NK-92 (cell line): Measurements from ENCODE around the gene DCHS2.
"Not testable (repeated sequence)": the region's sequence is repeated elsewhere in the genome, so short reads cannot be mapped to it uniquely, and the experiment has no call there.

Experiments
- DNase-seq: peaks from one replicate; lab custom pipeline; 2025; ENCODE audit not compliant: unreplicated experiment; lab: John Stamatoyannopoulos, UW

Gene DCHS2

GRCh38 chr4:154231806-154232478, 259.7 kb downstream of the DCHS2 start:
- DNase-seq = no peak

GRCh38 chr4:154230723-154231122, 260.9 kb downstream of the DCHS2 start:
- no peak for DNase-seq

- no peak for DNase-seq
These were observed 261.5 kb downstream of the DCHS2 start for GRCh38 chr4:154230091-154230490.

- no peak for DNase-seq
These were observed 268.7 kb downstream of the DCHS2 start for GRCh38 chr4:154222875-154223274.

DNA sequence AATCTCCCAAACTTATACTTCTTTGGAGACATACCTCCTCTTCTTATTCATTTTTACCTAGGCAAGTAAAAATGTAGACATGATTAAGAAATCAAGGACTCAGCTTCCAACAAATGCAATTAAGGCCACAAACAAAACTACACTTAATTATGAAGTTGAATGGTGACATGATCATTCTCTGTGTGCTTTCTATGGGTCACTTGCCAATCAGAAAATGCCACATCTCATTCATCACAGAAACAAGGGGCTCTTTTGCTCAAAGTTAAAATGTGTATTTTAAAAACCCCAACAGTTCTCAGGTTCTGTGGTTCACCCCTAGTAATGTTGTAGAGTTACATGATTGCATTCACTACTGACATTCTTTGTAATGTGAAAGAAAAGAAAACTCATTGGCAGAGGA, 273.5 kb downstream of the DCHS2 start:
- no peak for DNase-seq

DNA sequence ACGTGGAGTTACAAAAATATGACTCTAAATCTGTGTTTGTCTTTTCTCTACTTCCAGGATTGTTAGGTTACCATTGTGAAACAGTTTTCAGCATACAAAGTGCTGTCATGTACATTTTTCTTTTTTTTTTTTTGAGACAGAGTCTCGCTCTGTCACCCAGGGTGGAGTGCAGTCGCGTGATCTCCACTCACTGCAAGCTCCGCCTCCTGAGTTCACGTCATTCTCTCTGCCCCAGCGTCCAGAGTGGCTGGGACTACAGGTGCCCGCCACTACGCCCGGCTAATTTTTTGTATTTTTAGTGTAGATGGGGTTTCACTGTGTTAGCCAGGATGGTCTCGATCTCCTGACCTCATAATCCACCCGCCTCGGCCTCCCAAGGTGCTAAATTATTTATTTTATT, 274.2 kb downstream of the DCHS2 start:
- DNase-seq = not testable (repeated sequence)

DNA sequence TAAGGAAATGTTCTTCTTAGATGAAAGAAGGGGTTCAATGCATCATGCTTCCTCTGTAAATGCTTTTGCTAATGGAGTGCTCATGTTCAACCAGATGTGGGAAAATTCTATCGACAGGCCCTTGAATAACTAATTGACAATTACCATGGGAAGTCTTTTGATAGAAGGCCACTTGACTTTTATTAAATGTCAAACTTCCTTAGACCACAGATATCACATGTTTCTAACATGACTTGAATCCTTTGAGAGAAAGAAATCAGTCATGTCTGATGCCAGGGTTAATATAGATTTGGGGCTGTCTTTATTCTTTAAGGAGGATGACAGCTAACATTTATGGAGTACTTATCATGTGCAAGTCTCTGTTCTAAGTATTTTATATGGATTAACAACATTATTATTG, 280.1 kb downstream of the DCHS2 start:
- DNase-seq = no peak

GRCh38 chr4:154208424-154208823, 283.2 kb downstream of the DCHS2 start:
- no peak for DNase-seq

DNA sequence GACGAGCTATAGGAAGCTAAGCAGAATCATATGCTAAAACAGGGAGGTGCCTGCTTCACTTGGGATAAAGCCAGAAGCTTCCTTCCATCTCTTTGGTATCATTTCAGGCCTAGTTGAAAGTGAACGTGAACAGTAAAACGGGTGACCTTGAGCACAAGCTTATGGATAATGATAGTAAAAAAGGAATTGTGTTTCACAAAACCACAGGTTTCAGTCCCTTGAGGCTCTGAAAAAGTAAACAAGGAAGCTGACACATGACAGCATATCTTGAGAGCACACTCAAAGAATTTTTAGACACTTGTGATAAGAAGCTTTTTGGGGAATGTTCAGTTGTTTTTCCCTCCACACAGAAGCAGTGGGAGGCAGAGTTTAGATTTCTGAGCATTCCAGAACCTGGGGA, 286.1 kb downstream of the DCHS2 start:
- DNase-seq = no peak

DNA sequence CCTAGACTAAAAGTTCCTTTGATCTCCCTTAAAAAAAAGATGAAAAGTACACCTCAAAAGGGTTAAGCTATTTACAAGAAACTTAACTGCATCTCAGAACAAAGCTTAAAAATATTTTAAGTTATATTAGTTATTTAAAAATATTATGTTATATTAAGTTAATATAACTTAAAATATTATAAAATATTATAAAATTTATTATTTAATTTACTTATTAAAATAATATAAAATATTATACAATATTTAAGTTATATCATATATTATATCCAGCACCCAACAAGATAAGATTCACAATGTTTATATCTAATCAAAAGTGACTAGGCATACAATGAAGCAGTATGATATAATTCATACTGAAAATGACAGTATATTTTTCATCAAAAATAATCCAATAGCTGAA, 296.9 kb downstream of the DCHS2 start:
- no peak for DNase-seq

DNA sequence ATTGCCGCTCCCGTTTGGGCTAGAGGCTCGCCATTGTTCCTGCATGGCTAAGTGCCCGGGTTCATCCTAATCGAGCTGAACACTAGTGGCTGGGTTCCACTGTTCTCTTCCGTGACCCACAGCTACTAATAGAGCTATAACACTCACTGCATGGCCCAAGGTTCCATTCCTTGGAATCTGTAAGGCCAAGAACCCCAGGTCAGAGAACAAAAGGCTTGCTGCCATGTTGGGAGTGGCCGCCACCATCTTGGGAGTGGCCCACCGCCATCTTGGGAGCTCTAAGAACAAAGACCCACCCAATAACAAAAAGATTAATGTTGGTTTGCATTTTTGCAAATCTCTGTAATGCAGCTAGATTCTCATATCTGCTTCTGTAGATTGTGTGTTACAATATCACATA, 299.0 kb downstream of the DCHS2 start:
- DNase-seq = no peak

- DNase-seq = no peak
These were observed 302.3 kb downstream of the DCHS2 start for GRCh38 chr4:154189346-154189745.

GRCh38 chr4:154186888-154187287, 304.7 kb downstream of the DCHS2 start:
- no peak for DNase-seq

DNA sequence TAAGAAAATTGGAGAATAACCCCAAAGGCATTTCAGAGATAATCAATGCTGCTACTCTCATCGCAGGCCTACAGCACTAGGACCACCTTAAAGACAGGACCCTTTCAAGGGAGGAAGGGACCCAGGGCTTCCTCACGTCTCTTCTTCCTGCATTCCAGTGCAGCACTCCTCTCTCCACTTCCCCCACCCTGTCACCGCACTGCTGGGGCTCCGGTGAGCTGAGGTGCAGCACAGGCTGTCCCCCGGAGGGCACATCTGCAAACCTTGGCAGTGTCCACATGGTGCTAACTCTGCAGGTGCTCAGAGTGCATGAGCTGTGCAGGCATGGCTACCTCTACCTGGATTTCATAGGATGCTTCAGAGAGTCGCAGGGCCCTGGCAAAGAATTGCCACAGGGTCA, 305.6 kb downstream of the DCHS2 start:
- DNase-seq = no peak

DNA sequence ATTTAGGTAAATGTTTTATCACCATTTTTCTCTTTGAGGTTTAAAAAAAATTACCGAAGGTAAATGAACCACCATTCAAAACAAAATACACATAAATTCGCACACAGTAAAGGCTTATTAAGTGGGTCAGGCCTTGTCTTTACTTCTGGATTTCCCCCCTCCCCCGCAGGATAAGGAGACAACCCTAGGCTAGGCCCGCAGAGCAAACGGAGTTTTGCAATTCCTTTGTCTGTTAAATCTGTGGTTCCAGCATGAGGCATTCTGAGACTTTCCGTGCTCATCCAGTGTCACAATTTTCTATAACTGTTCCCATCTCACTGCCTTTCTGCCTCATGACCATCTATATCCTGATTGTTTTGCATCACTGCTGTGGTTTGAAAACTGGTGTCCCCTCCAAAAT, 307.4 kb downstream of the DCHS2 start:
- no peak for DNase-seq

DNA sequence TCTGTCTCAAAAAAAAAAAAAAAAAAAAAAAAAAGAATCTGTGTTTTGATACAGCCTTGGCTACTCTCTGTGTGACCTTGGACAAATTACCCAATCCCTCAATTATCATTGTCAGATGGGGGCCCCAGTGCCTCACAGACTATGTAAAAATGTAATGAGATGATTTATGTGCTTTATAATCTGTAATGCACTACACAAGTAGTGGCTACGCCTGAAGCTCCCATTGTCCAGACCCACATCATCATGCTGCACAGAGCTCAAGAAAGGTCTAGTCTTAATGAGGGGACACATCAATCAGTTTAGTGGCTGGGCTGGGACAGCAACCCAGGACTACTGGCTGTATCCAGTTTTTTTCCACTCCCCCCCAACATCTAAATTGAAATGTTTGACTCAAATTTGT, 308.3 kb downstream of the DCHS2 start:
- no peak for DNase-seq
